ENCODE measurements around the gene LCLAT1.

LCLAT1 gene

DNA sequence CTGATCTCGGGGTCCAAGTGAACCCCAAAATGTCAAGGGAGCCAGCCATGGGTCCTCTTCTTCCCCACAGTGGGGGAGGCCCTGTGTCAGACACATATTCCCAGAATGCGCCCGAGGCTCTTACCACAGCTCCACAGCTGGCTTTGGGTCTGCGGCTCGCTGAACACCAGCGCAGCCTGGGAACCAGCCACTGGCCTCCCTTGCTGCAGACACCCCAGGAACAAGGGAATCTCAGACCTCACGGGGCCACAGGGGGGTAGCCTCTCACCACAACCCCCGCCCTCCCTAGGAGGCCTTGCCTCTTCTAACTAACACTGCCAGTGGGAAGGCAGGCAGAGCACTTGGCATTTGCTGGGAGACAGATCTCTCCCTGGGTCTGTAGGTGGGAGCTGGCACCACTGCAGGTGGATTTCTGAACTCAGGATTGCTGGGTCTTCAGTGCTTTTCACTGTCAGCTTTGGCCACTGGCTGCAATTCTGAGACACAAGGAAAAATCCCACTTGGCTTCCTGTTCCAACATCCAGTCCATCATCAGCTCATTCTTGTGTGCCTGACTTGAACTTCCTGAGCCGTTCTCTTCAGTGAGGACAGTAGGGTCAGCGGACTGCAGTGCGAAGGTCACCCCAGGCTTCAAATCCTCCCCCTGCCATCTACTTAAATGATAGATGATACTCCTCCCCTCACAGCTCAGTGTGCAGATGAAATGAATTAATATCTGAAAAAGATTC lies 231.5 kb downstream of the LCLAT1 start:
- DNase-seq (ENCODE audit: low read depth, low spot score), result no peak

DNA sequence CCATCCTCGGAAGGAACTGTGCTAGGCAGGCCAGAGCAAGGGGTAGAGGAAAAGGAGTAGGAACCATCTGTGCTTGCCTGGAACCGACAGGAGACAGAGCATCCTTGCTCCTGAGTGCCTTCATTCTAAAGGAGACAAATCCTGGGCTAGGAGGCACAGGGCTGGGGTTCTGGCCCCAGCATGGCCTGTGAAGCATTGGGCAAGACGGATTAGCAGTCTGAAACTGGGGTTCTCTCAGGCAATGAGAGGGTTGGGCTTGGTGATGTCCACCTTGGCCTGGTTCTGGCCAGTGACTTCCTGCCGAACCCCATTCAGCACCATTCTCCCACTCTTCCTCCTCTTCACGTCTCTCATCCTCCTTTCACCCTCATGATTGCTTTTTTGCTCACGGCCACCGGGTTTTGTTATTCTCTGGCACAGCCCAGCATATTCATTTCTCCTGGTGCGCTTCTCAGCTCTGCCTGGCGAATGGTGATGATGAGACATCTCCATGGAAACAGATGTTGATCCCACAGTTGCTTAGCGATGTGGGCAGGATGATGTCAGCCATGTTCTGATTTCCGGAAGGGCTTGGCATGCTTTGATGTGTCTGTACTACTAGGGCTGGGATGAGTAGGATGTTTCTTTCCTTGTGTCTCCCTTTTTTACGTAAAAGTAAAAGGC lies 232.5 kb downstream of the LCLAT1 start:
- no peak overlapping the region for H3K4me3 ChIP-seq (ENCODE audit: low read length)
- DNase-seq (ENCODE audit: low read depth, low spot score), result no peak

More for the DNA sequence above, 231.5 kb downstream of the LCLAT1 start:
- no peak overlapping the region for H3K4me3 ChIP-seq (ENCODE audit: low read length)

DNA sequence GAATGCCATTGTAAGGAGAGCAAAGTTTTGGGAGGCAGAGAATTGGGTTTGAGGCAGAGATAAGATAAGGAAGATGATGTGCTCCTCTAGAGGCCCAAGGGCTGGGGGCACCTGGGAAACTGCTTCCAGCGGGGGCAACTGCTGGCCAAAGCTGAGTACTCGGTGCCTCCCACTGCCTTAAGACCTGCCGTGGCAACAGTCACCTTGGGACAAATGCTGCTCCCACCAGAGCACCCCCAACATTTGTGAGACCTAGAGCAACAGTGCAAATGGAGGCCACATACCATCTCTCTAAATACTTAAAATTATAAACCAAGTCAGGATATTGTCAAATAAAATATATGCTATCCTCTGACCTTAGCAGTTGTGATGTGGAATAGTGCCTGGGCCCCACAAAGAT lies 233.1 kb downstream of the LCLAT1 start:
- no peak overlapping the region for H3K4me3 ChIP-seq (ENCODE audit: low read length)
- DNase-seq (ENCODE audit: low read depth, low spot score), result no peak

DNA sequence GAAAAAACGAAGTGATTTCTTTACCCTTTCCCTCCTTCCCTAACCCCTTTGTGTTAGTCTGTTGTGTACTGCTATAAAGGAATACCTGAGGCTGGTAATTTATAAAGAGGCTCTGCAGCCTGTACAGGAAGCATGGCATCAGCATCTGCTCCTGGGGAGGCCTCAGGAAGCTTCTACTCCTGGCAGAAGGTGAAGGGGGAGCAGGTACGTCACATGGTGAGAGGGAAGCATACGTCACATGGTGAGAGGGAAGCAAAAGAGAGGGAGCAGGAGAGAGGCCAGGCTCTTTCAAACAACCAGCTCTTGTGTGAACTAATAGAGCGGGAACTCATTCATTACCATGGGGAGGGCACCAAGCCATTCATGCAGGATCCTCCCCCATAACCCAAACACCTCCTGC lies 234.0 kb downstream of the LCLAT1 start:
- no peak overlapping the region for H3K4me3 ChIP-seq (ENCODE audit: low read length)
- no peak for DNase-seq (ENCODE audit: low read depth, low spot score)

DNA sequence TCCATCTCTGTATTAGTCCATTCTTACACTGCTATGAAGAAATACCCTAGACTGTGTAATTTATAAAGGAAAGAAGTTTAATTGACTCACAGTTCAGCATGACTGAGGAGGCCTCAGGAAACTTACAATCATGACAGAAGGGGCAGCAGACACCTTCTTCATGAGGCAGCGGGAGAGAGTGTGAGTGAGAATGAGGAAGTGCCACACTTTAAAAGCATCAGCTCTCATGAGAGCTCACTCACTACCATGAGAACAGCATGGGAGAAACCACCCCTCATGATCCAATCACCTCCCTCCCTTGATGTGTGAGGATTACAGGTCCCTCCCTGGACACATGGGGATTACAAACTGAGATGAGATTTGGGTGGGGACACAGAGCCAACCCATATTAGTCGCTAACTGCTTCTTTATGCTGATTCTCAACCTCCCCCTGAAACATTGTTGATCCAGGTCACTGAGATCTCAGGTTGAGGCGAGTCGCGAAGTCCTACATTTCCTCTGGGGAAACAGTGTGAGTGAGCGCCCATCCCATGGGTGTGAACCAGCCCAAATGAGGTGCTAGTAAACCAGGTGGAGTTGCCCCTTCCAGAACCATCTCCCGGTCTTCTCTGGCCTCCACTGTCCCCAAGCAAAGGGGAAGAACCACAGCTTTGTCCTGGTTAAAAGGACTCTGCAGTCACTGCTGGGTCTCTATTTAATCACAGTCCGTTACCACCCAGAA lies 236.3 kb downstream of the LCLAT1 start:
- H3K4me3 ChIP-seq (ENCODE audit: low read length), result no peak overlapping the region
- DNase-seq (ENCODE audit: low read depth, low spot score), result no peak

DNA sequence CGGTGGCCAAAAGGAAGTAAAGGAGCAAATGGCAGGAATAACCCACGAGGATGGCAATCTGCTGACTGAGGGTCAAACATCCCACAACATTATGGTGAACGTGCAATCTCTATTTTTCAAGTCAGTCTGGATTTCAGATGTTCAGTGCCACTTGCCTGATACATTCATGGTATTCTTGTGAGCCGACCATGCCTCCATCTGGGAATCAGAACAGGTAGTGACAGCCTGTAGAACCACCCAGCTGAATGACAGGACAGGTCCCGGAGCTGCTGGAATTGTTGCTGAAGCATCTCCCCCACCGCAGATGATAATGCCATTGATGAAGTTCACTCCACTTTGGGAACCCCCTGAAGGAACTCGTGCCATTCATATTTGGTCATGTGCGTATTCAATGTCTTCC lies 237.0 kb downstream of the LCLAT1 start:
- no peak for DNase-seq (ENCODE audit: low read depth, low spot score)
- H3K4me3 ChIP-seq (ENCODE audit: low read length), result no peak overlapping the region

DNA sequence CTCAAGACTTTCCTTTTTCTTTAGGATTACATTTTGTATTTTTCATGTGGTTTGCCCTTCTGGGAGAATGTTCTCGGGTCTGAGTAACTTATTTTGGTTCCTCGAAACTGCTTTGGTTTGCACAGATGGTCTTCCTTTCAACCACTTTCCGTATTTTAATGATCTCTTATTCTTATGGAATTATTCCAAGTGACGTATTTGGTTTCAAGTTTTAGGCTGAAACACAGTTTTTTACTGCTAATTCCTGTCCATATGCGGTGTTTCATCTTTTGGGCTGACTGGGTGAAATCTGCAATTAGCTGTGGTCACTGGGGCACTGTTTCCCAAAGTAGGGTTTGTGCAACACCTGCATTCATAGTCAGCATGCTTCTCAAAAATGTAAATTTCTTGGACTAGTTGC lies 237.5 kb downstream of the LCLAT1 start:
- no peak for DNase-seq (ENCODE audit: low read depth, low spot score)
- no peak overlapping the region for H3K4me3 ChIP-seq (ENCODE audit: low read length)

DNA sequence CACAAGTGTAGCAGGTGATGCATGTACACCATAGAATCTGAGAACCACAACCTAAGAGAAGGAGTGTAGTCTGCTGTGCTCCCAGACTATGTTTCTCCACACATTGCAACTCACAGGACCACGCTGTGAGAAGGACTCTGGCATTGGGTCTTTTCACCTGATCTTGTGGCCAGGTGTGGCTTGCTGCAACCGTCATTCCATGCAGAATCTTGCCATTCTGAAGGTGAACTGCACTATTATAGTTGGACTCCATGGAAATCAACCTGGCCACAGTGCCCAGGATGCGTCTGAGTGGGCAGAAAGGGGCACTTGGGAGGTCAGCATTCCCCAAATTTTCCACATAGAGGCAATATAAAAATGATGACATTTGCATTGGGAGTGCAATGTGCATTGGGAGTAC lies 237.9 kb downstream of the LCLAT1 start:
- H3K4me3 ChIP-seq (ENCODE audit: low read length), result no peak overlapping the region
- DNase-seq (ENCODE audit: low read depth, low spot score), result no peak

DNA sequence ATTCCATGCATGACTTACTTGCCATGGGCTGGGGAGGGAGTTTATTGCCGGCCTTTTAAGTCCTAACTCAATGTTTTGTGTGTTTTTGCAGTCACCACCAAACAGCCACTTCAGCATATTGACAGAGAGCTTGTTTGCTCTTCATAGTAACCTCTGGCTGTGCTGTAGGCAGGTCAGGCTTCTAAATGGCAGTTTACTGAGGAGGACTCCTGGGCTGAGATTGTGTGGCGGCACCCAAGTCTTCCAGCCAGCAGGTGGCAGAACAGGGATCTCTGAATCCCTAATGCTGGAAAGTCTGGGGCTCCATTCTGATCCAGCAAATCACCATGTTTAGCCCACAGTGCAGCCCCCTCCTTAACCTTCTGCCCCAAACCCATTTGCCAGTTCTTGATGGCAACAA lies 239.0 kb downstream of the LCLAT1 start:
- DNase-seq (ENCODE audit: low read depth, low spot score), result no peak

DNA sequence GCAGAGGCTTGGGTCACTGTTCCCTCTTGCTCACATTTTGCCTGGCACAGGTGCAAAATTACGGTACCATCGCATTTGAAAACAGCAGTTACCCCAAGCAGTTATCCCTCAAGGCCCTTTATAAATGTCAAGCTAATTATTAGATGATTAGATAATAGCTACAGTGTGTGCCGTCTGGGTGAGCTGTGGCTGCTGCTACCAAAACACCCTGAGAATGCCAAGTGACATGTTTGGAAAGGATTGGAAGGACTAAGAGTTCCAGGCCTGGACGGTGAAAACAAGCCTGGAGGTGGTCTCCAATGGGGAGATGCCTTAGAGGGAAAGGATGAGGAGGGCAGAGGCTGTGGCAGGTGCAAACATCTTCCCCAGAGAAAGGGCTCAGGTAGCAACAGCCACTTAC lies 239.6 kb downstream of the LCLAT1 start:
- DNase-seq (ENCODE audit: low read depth, low spot score), result no peak
- H3K4me3 ChIP-seq (ENCODE audit: low read length), result no peak overlapping the region

More for the DNA sequence above, 239.0 kb downstream of the LCLAT1 start:
- no peak overlapping the region for H3K4me3 ChIP-seq (ENCODE audit: low read length)

DNA sequence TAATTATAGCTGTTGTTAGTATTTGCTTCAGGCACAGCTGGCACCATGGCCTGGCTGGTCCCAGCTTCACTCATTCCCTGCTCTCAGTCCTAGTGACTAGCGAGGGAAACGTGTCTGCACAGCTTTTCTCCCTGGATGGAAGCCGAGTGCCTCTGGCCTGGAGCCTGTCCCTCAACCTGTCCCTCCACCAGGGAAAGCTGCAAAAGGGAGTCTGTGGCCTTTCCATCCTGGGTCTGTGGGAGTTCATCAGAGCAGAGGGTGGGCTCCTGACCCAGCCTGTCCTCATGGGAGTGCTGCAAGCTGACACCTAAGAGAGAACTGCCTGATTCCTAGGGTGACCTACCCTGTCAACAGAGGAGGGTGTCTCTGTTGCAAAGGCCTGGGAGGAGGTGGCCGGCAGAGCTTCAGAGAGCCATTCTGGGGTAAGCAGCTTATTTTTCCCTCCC lies 241.9 kb downstream of the LCLAT1 start:
- DNase-seq (ENCODE audit: low read depth, low spot score), result no peak
- H3K4me3 ChIP-seq (ENCODE audit: low read length), result no peak overlapping the region

DNA sequence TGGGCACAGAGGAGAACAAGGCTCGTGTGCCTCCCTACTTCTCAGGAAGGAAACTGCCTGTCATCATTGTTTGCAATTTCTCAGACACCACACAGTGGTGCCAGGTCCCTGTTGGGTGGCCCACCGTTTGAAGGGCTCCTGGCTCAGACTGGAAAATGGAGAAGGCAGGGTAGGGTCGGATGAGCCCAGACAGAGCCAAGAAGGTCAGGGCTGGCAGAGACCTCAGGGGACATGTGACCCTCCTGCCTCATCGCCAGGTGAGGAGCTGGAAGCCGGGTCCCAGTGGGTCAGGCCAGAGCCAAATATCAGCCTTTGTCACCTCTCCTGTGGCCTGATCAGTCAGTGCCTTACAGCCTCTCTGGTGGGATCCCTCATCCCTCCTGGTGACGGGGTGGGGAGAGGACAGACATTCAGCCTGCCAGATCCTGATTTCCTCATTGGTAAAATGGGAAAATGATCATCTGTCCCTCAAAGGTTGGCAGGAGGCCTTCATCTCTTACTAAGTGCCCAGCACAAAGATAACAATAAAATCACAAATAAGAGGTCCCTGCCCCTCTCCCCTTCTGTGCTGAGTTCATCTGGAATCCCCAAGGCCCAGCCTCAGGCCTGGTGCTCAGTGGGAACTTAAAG lies 242.6 kb downstream of the LCLAT1 start:
- no peak overlapping the region for H3K4me3 ChIP-seq (ENCODE audit: low read length)
- no peak for DNase-seq (ENCODE audit: low read depth, low spot score)

DNA sequence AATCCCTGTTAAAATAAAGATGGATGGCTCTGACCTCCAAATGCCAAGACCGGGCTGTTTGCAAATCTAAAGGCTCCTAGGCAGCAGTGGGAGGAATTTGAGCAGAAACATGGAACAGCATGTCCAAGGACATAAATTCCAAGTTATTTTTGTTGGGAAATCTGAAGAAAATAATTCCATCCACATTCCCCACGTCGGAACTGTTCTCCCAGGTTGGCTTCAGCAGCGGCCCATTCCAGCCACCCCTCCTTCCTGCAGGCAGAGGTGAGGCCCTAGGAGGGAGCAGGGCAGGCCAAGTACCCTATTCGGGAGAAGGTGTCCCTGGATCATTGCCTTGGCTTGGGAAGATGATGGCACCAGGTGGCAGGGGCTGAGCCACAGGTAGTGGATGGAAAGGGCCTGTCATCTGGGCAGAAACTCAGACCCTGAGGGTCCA lies 243.1 kb downstream of the LCLAT1 start:
- no peak for DNase-seq (ENCODE audit: low read depth, low spot score)
- no peak overlapping the region for H3K4me3 ChIP-seq (ENCODE audit: low read length)

DNA sequence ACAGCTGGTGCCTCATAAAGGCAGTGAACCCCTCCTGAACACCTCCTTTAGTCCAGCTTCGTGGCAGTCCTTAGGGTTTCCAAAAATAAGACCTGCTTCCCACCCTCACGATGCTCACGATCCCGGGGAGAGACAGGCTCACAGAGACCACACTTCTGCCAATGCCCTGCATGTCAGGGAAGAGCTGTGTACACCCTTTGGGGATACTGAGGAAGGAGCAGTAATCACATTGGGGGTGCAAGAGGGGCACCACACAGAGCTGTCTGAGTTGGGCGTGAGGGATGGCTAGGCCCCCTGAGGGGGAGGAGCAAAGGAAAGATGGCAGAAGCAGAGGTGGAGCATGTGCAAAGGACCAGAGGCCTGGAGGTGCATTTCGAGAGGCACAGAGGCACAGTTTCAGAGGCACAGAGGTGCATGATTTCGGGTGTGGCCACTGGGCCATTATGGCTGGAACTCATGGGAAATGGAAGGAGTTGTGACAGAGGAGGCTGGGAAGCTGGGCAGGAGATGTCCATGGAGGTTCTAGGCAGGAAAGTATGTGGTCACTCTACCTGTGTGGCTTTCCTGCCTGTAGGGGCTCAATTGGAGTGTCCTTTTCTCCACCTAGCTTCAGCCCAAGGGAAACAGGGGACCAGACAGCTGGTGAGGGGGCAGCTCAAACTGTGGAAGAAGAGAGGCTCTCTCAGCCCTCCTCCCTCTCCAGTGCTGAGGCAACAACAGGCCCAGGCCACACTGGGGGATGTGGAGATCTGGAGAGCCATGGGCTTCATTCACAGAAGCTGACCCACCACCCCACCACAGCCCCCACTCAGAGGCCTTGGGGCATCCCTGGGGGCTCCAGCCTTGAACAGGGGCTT lies 244.3 kb downstream of the LCLAT1 start:
- no peak overlapping the region for H3K4me3 ChIP-seq (ENCODE audit: low read length)
- DNase-seq (ENCODE audit: low read depth, low spot score), result no peak

DNA sequence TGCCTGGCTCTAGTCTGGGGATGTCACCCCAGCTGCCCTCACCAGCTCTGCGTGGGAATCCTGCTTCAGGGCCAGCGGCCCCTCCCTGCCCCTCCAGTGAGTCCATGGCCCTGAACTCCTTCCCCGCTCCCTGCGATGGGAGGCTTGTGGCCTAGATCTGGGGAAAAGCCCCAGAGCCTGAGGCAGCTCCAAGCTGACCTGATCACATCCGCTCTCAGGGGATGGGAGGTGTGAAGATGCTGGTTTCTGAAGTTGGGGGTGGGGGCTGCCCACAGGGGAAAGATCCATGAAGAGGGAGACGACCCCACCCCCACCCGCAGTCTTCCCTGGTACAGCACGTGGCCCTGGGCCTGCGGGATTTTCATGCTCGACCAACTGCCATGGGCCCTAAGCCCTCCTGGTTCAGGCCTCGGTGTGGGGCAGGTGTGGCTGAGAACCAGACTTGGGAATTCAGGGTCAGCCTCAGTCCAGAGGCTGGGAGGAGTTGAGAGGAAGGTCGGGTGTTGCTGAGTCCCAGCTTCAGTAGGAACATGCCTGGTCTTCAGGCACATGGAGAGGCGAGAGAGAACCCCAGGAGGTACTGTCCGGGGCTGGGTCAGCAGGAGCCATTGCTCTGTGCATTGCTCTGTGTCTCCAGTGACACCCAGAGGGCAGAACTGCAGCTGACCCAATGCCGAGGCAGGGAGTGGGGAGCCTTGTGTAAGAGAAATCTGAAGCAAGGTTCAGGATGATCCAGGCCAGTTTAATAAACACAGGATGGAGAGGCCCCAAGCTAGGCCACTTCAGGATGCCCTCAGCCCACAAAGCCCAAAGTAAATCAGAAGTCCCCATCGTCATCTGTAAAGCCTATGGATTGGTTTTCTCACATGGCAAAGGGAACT lies 245.1 kb downstream of the LCLAT1 start:
- no peak for DNase-seq (ENCODE audit: low read depth, low spot score)
- no peak overlapping the region for H3K4me3 ChIP-seq (ENCODE audit: low read length)

DNA sequence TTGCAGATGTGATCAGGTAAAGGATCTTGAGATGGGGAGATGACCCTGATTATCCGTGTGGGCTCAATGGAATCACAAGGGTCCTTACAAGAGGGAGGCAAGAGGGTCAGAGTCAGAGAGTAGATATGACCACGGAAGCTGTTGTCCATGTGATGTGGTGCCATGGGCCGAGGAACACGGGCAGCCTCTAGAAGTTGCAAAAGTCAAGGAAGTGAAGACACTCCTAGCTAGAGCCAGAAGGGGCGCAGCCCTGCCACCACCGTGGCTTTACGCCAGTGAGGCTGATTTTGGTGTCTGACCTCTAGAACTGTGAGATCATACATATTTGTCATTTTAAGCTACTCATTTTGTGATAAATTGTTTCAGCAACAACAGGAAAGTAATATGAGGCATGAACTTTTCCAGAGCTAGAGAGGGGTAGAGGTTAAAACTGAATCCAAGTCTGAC lies 245.8 kb downstream of the LCLAT1 start:
- DNase-seq (ENCODE audit: low read depth, low spot score), result no peak

More for the DNA sequence above, 245.8 kb downstream of the LCLAT1 start:
- H3K4me3 ChIP-seq (ENCODE audit: low read length), result no peak overlapping the region

All from Jurkat, Clone E6-1 (cell line).